ENCODE measurements around the gene WDR54. TPM values are rescaled to one million over a fixed set of nuclear protein-coding genes. Genes with fewer than 3 reads are reported as not detected.

Gene WDR54
- total RNA-seq, 1 donor from 2014 or later: 24.6 TPM

- Histone ChIP-seq H3K36me3 (ENCODE audit: control insufficient read depth, insufficient read depth, low read length) (no peaks in the 10 kb centered on the region), H3K4me3 (ENCODE audit: low read depth, low read length) (no peak overlapping the region), H3K27me3 (ENCODE audit: control insufficient read depth, insufficient read depth, low read length) (no peaks in the 10 kb centered on the region)
- TF ChIP-seq CTCF (IDR thresholded peaks at IDR 0.05; ENCODE audit: insufficient read depth, low read length, poor library complexity, severe bottlenecking): no peak
- DNase-seq (ENCODE audit: low read depth): no peak
These were observed 1.9 kb downstream of the WDR54 start for GRCh38 chr2:74423231-74424095.

- Histone ChIP-seq H3K4me3 (ENCODE audit: low read depth, low read length) (no peak overlapping the region), H3K36me3 (ENCODE audit: control insufficient read depth, insufficient read depth, low read length) (peaks cover 2% of the 10 kb centered on the region), H3K27me3 (ENCODE audit: control insufficient read depth, insufficient read depth, low read length) (no peaks in the 10 kb centered on the region)
- no peak for TF ChIP-seq CTCF (IDR thresholded peaks at IDR 0.05; ENCODE audit: insufficient read depth, low read length, poor library complexity, severe bottlenecking)
- no peak for DNase-seq (ENCODE audit: low read depth)
These were observed 2.8 kb downstream of the WDR54 start for GRCh38 chr2:74424139-74424992.

GRCh38 chr2:74424995-74425406, 3.5 kb downstream of the WDR54 start:
- peaks cover 2% of the 10 kb centered on the region for H3K36me3 ChIP-seq (ENCODE audit: control insufficient read depth, insufficient read depth, low read length)
- no peak for DNase-seq (ENCODE audit: low read depth)
- no peak overlapping the region for H3K4me3 ChIP-seq (ENCODE audit: low read depth, low read length)
- H3K27me3 ChIP-seq (ENCODE audit: control insufficient read depth, insufficient read depth, low read length): no peaks in the 10 kb centered on the region
- no peak for TF ChIP-seq CTCF (IDR thresholded peaks at IDR 0.05; ENCODE audit: insufficient read depth, low read length, poor library complexity, severe bottlenecking)

- no peak overlapping the region for H3K4me3 ChIP-seq (ENCODE audit: low read depth, low read length)
- no peak for DNase-seq (ENCODE audit: low read depth)
- peaks cover 2% of the 10 kb centered on the region for H3K36me3 ChIP-seq (ENCODE audit: control insufficient read depth, insufficient read depth, low read length)
- no peaks in the 10 kb centered on the region for H3K27me3 ChIP-seq (ENCODE audit: control insufficient read depth, insufficient read depth, low read length)
- no peak for TF ChIP-seq CTCF (IDR thresholded peaks at IDR 0.05; ENCODE audit: insufficient read depth, low read length, poor library complexity, severe bottlenecking)
These were observed 4.0 kb downstream of the WDR54 start for GRCh38 chr2:74425523-74425922.

- Histone ChIP-seq H3K36me3 (ENCODE audit: control insufficient read depth, insufficient read depth, low read length) (peaks cover 2% of the 10 kb centered on the region), H3K4me3 (ENCODE audit: low read depth, low read length) (no peak overlapping the region)
These were observed 4.7 kb downstream of the WDR54 start for GRCh38 chr2:74426181-74426758.

More at GRCh38 chr2:74426181-74426758, 4.7 kb downstream of the WDR54 start:
- DNase-seq (ENCODE audit: low read depth): no peak
- H3K27me3 ChIP-seq (ENCODE audit: control insufficient read depth, insufficient read depth, low read length): no peaks in the 10 kb centered on the region
- no peak for TF ChIP-seq CTCF (IDR thresholded peaks at IDR 0.05; ENCODE audit: insufficient read depth, low read length, poor library complexity, severe bottlenecking)

Data from kidney epithelial cell (primary cell).